ENCODE measurements around the gene GSTM5.
"Not testable (repeated sequence)": the region's sequence is repeated elsewhere in the genome, so short reads cannot be mapped to it uniquely, and the experiment has no call there.

The GSTM5 gene

GRCh38 chr1:109687109-109687508 is 24.9 kb upstream of the GSTM5 start:
- ATAC-seq; H3K4me1 Mint-ChIP-seq; H3K9me3 Mint-ChIP-seq; DNase-seq (ENCODE audit: low spot score in 2 of 2); H3K4me3 Mint-ChIP-seq; H3K36me3 Mint-ChIP-seq; H3K27ac Mint-ChIP-seq: not testable (repeated sequence)

- Mint-ChIP-seq H3K4me3 (no peak within 1 kb of the TSS), H3K4me1 (no peaks in the 10 kb centered on the region)
- ATAC-seq: no peak
Measured at GRCh38 chr1:109687641-109688499, 24.2 kb upstream of the GSTM5 start, which contains the start of gene GSTM1. TSS of gene GSTM1 (plus strand) at chr1:109687817. CDS start at chr1:109687874, 57 bp downstream.

GRCh38 chr1:109689844-109690405 is 22.1 kb upstream of the GSTM5 start:
- H3K9me3 Mint-ChIP-seq: no peaks in the 10 kb centered on the region
- DNase-seq (ENCODE audit: low spot score in 2 of 2): no peak
- H3K27ac Mint-ChIP-seq: no peak overlapping the region
- no peak for ATAC-seq
- H3K4me3 Mint-ChIP-seq: no peak overlapping the region
- H3K4me1 Mint-ChIP-seq: no peaks in the 10 kb centered on the region
- H3K36me3 Mint-ChIP-seq: no peaks in the 10 kb centered on the region

More at GRCh38 chr1:109687641-109688499, 24.2 kb upstream of the GSTM5 start, which contains the start of gene GSTM1:
- Mint-ChIP-seq H3K27ac (no peak within 1 kb of the TSS), H3K9me3 (no peaks in the 10 kb centered on the region), H3K36me3 (no peaks in the 10 kb centered on the region)
- DNase-seq (ENCODE audit: low spot score in 2 of 2): no peak

GRCh38 chr1:109691759-109692158 is 20.3 kb upstream of the GSTM5 start:
- H3K9me3 Mint-ChIP-seq: no peaks in the 10 kb centered on the region
- no peak for ATAC-seq

GRCh38 chr1:109694400-109694799 is 17.7 kb upstream of the GSTM5 start:
- ATAC-seq; H3K4me1 Mint-ChIP-seq; H3K27ac Mint-ChIP-seq; DNase-seq (ENCODE audit: low spot score in 2 of 2); H3K4me3 Mint-ChIP-seq; H3K36me3 Mint-ChIP-seq; H3K9me3 Mint-ChIP-seq: not testable (repeated sequence)

More at GRCh38 chr1:109691759-109692158, 20.3 kb upstream of the GSTM5 start:
- DNase-seq (ENCODE audit: low spot score in 2 of 2): no peak
- no peak overlapping the region for H3K27ac Mint-ChIP-seq
- no peaks in the 10 kb centered on the region for H3K4me1 Mint-ChIP-seq
- no peaks in the 10 kb centered on the region for H3K36me3 Mint-ChIP-seq
- H3K4me3 Mint-ChIP-seq: no peak overlapping the region

- H3K9me3 Mint-ChIP-seq; H3K36me3 Mint-ChIP-seq; DNase-seq (ENCODE audit: low spot score in 2 of 2); H3K4me1 Mint-ChIP-seq; H3K27ac Mint-ChIP-seq; H3K4me3 Mint-ChIP-seq; ATAC-seq: not testable (repeated sequence)
Measured at GRCh38 chr1:109695138-109695537, 16.9 kb upstream of the GSTM5 start.

GRCh38 chr1:109697066-109697465 is 15.0 kb upstream of the GSTM5 start:
- Mint-ChIP-seq H3K36me3 (no peaks in the 10 kb centered on the region), H3K4me3 (no peak overlapping the region), H3K9me3 (no peaks in the 10 kb centered on the region), H3K4me1 (no peaks in the 10 kb centered on the region), H3K27ac (no peak overlapping the region)
- no peak for DNase-seq (ENCODE audit: low spot score in 2 of 2)
- no peak for ATAC-seq

GRCh38 chr1:109697861-109698260 is 14.2 kb upstream of the GSTM5 start:
- not testable (repeated sequence) for H3K36me3 Mint-ChIP-seq; H3K4me1 Mint-ChIP-seq; ATAC-seq; H3K27ac Mint-ChIP-seq; H3K9me3 Mint-ChIP-seq; H3K4me3 Mint-ChIP-seq; DNase-seq (ENCODE audit: low spot score in 2 of 2)

GRCh38 chr1:109702940-109703339 is 9.1 kb upstream of the GSTM5 start:
- H3K36me3 Mint-ChIP-seq; H3K27ac Mint-ChIP-seq; DNase-seq (ENCODE audit: low spot score in 2 of 2); H3K4me1 Mint-ChIP-seq; H3K4me3 Mint-ChIP-seq; H3K9me3 Mint-ChIP-seq; ATAC-seq: not testable (repeated sequence)

GRCh38 chr1:109704173-109704572 is 7.9 kb upstream of the GSTM5 start:
- H3K9me3 Mint-ChIP-seq: peaks cover 11% of the 10 kb centered on the region
- H3K4me1 Mint-ChIP-seq: no peaks in the 10 kb centered on the region
- no peak overlapping the region for H3K27ac Mint-ChIP-seq
- no peak for ATAC-seq
- no peaks in the 10 kb centered on the region for H3K36me3 Mint-ChIP-seq
- H3K4me3 Mint-ChIP-seq: no peak overlapping the region
- DNase-seq (ENCODE audit: low spot score in 2 of 2): no peak

GRCh38 chr1:109705411-109705810 is 6.6 kb upstream of the GSTM5 start:
- no peak for ATAC-seq
- DNase-seq (ENCODE audit: low spot score in 2 of 2): no peak
- Mint-ChIP-seq H3K4me3 (no peak overlapping the region), H3K36me3 (no peaks in the 10 kb centered on the region), H3K4me1 (no peaks in the 10 kb centered on the region), H3K9me3 (peaks cover 15% of the 10 kb centered on the region), H3K27ac (no peak overlapping the region)

- not testable (repeated sequence) for H3K27ac Mint-ChIP-seq
Measured at GRCh38 chr1:109708949-109709348, 3.1 kb upstream of the GSTM5 start.

GRCh38 chr1:109709822-109710221 is 2.2 kb upstream of the GSTM5 start:
- peaks cover 11% of the 10 kb centered on the region for H3K9me3 Mint-ChIP-seq
- ATAC-seq; H3K27ac Mint-ChIP-seq; H3K36me3 Mint-ChIP-seq; H3K4me3 Mint-ChIP-seq; DNase-seq (ENCODE audit: low spot score in 2 of 2); H3K4me1 Mint-ChIP-seq: not testable (repeated sequence)

More at GRCh38 chr1:109708949-109709348, 3.1 kb upstream of the GSTM5 start:
- not testable (repeated sequence) for H3K4me1 Mint-ChIP-seq; H3K36me3 Mint-ChIP-seq; ATAC-seq; DNase-seq (ENCODE audit: low spot score in 2 of 2); H3K4me3 Mint-ChIP-seq
- H3K9me3 Mint-ChIP-seq: peaks cover 15% of the 10 kb centered on the region

- Mint-ChIP-seq H3K36me3 (no peaks in the 10 kb centered on the region), H3K9me3 (peaks cover 11% of the 10 kb centered on the region), H3K4me3 (no peak overlapping the region), H3K27ac (no peak overlapping the region), H3K4me1 (no peaks in the 10 kb centered on the region)
- DNase-seq (ENCODE audit: low spot score in 2 of 2) (no peak), ATAC-seq (no peak)
Measured at GRCh38 chr1:109712321-109712864, 342 bp downstream of the GSTM5 start.

- no peaks in the 10 kb centered on the region for H3K36me3 Mint-ChIP-seq
- no peak overlapping the region for H3K27ac Mint-ChIP-seq
- H3K9me3 Mint-ChIP-seq: peaks cover 6% of the 10 kb centered on the region
- ATAC-seq (no peak), DNase-seq (ENCODE audit: low spot score in 2 of 2) (no peak)
- no peaks in the 10 kb centered on the region for H3K4me1 Mint-ChIP-seq
- no peak overlapping the region for H3K4me3 Mint-ChIP-seq
Measured at GRCh38 chr1:109713636-109714035, 1.6 kb downstream of the GSTM5 start.

Data from stimulated activated effector memory CD8-positive, alpha-beta T cell treated with anti-CD3 and anti-CD28 coated beads, Interleukin-12 subunit alpha, Interleukin-12 subunit beta, amount 100 ng/mL, for 72 hours (primary cell).